A673 (cell line): ENCODE data around the gene SLIT1. TPM values are rescaled to one million over a fixed set of nuclear protein-coding genes. Genes with fewer than 3 reads are reported as not detected.

Experiments
- BruUV-seq: library from RNA; stranded (reverse); fragments of 400-500 nt; replicated peaks from 2 replicates; lab custom pipeline; 2021; lab: Mats Ljungman, UMichigan
- CTCF ChIA-PET: fragments of 300-600 bp; sonication (Branson Sonifier 250); formaldehyde crosslinking; loops from one replicate; lab custom pipeline; 2022; ENCODE audit warnings: antibody characterized with exemption; lab: Charles Lee
- POLR2A ChIA-PET: fragments of 300-600 bp; sonication (Branson Sonifier 250); formaldehyde crosslinking; loops from one replicate; lab custom pipeline; 2022; ENCODE audit warnings: antibody characterized with exemption; ENCODE audit not compliant: low non-redundant PET; lab: Charles Lee
- DNase-seq: peaks from one replicate; pipeline ENCODE4 v3.0.0-alpha.2; 2015; ENCODE audit warnings: low spot score
- H3K27ac ChIP-seq: fragments of 200-600 bp; sonication (generic); 2 replicates; pipeline ENCODE4 v1.5.1; 2016; ENCODE audit warnings: mixed run types, low read depth, mild to moderate bottlenecking, mixed read lengths, antibody characterized with exemption, low read length; ENCODE audit not compliant: poor library complexity, severe bottlenecking
- H3K27me3 ChIP-seq: fragments of 200-600 bp; sonication (generic); replicated peaks from 2 replicates; pipeline ENCODE4 v1.6.1; 2017; ENCODE audit warnings: mixed run types, low read depth, mild to moderate bottlenecking, mixed read lengths, antibody characterized with exemption, low read length; ENCODE audit not compliant: insufficient read depth, poor library complexity
- H3K36me3 ChIP-seq: fragments of 200-600 bp; sonication (generic); 2 replicates; pipeline ENCODE4 v1.6.1; 2016; ENCODE audit warnings: mixed run types, mild to moderate bottlenecking, mixed read lengths, antibody characterized with exemption, low read length; ENCODE audit not compliant: insufficient read depth, poor library complexity, severe bottlenecking
- H3K4me1 ChIP-seq: fragments of 200-600 bp; sonication (generic); 2 replicates; pipeline ENCODE4 v1.6.1; 2017; ENCODE audit warnings: mixed run types, mild to moderate bottlenecking, mixed read lengths, antibody characterized with exemption, low read length; ENCODE audit not compliant: insufficient read depth, poor library complexity, severe bottlenecking
- H3K4me3 ChIP-seq: fragments of 200-600 bp; sonication (generic); 2 replicates; pipeline ENCODE4 v1.5.1; 2016; ENCODE audit warnings: low read depth, mixed run types, mild to moderate bottlenecking, mixed read lengths, low read length; ENCODE audit not compliant: poor library complexity, severe bottlenecking
- H3K9me3 ChIP-seq: fragments of 200-600 bp; sonication (generic); 2 replicates; pipeline ENCODE4 v1.6.1; 2016; ENCODE audit warnings: mixed run types, low read depth, mild to moderate bottlenecking, mixed read lengths, antibody characterized with exemption, low read length; ENCODE audit not compliant: poor library complexity, severe bottlenecking
- CTCF ChIP-seq: fragments of 300-800, 200-600 bp; sonication (generic); conservative IDR thresholded peaks from 2 replicates; pipeline ENCODE4 v1.5.1; 2017; ENCODE audit warnings: low read depth, mild to moderate bottlenecking, antibody characterized with exemption, low read length, moderate library complexity, mixed read lengths
- EZH2 ChIP-seq: fragments of 200-600 bp; sonication (generic); IDR thresholded peaks from 2 replicates; pipeline ENCODE4 v1.6.1; 2017; ENCODE audit warnings: borderline replicate concordance, low read depth, mild to moderate bottlenecking, mixed read lengths, antibody characterized with exemption, low read length; ENCODE audit not compliant: poor library complexity, severe bottlenecking
- intact Hi-C: fragments of 100-400 bp; cut with micrococcal nuclease; formaldehyde crosslinking; loops from one replicate; pipeline ENCODE4 v1.10.0; 2022; ENCODE audit not compliant: unreplicated experiment
- total RNA-seq: library from RNA; stranded (reverse); gene quantifications from 2 replicates; pipeline ENCODE4 v1.2.3, GENCODE V29; 2021

SLIT1 gene
- total RNA-seq, 1 experiment from 2014 or later, result 0.43 TPM

GRCh38 chr10:97215619-97216260 is 30.0 kb upstream of the SLIT1 start:
- CTCF ChIA-PET, result interaction anchor here (0.5 kb wide), 1 partner anchor 14 kb away, joined by 12 read pairs; no protein-coding TSS in a partner anchor
- no peaks in the 10 kb centered on the region for H3K9me3 ChIP-seq
- no TSS peak for BruUV-seq

GRCh38 chr10:97213431-97213830 is 27.7 kb upstream of the SLIT1 start:
- Histone ChIP-seq H3K27me3 (no peaks in the 10 kb centered on the region), H3K4me3 (no peak overlapping the region), H3K27ac (no peak overlapping the region), H3K9me3 (no peaks in the 10 kb centered on the region), H3K36me3 (no peaks in the 10 kb centered on the region), H3K4me1 (no peaks in the 10 kb centered on the region)
- ChIA-PET POLR2A (no interaction called here), CTCF (interaction anchor here (1.2 kb wide), 2 partner anchors 34 to 141 kb away, joined by 3 to 4 read pairs; no protein-coding TSS in a partner anchor)
- DNase-seq, result no peak
- TF ChIP-seq CTCF, result no peak
- TF ChIP-seq EZH2, result no peak
- intact Hi-C loops, result no loop called here
- no TSS peak for BruUV-seq

More at GRCh38 chr10:97215619-97216260, 30.0 kb upstream of the SLIT1 start:
- intact Hi-C loops, result no loop called here
- Histone ChIP-seq H3K27me3 (no peaks in the 10 kb centered on the region), H3K4me1 (no peaks in the 10 kb centered on the region), H3K27ac (no peak overlapping the region), H3K4me3 (no peak overlapping the region), H3K36me3 (no peaks in the 10 kb centered on the region)
- TF ChIP-seq EZH2, result no peak
- TF ChIP-seq CTCF, result no peak
- POLR2A ChIA-PET, result no interaction called here
- DNase-seq, result no peak

- BruUV-seq, result no TSS peak
- Histone ChIP-seq H3K36me3 (no peaks in the 10 kb centered on the region), H3K27ac (no peak overlapping the region), H3K4me3 (no peak overlapping the region), H3K4me1 (no peaks in the 10 kb centered on the region), H3K27me3 (no peaks in the 10 kb centered on the region), H3K9me3 (no peaks in the 10 kb centered on the region)
- DNase-seq, result no peak
- TF ChIP-seq CTCF (no peak), EZH2 (no peak)
- intact Hi-C loops, result no loop called here
- POLR2A ChIA-PET, result no interaction called here
- CTCF ChIA-PET, result interaction anchor here (0.9 to 6.3 kb wide), 7 partner anchors 14 to 176 kb away, joined by 3 to 87 read pairs (median 5); no protein-coding TSS in a partner anchor
Observed at GRCh38 chr10:97211229-97211628, 25.5 kb upstream of the SLIT1 start.
